ENCODE results near the gene SLC22A23. TPM values are rescaled to one million over a fixed set of nuclear protein-coding genes. Genes with fewer than 3 reads are reported as not detected.

The SLC22A23 gene
- total RNA-seq, 4 donors from 2014 or later, result 16.6 to 21.8 (median 17.6) TPM

- TF ChIP-seq CTCF (IDR thresholded peaks at IDR 0.05) (no peak), POLR2A (IDR thresholded peaks at IDR 0.05) (no peak)
- no peaks in the 10 kb centered on the region for H3K9me3 ChIP-seq
- DNase-seq, result no peak
- H3K4me1 ChIP-seq, result peaks cover 0 to 9% of the 10 kb centered on the region in 2 donors
- 85 to 94% methylated on average over 5 of the region's 5 CpGs for WGBS, 2 donors
- no peaks in the 10 kb centered on the region for H3K36me3 ChIP-seq
- no peaks in the 10 kb centered on the region for H3K27me3 ChIP-seq
- intact Hi-C loops (cut with DNase I), result no loop called here
- H3K4me3 ChIP-seq (replicated peaks in 1 of 3), result no peak overlapping the region
- no peak overlapping the region for H3K27ac ChIP-seq
These were observed 16.9 kb upstream of the SLC22A23 start for GRCh38 chr6:3473773-3474172.

GRCh38 chr6:3471711-3472110 is 14.9 kb upstream of the SLC22A23 start:
- no peaks in the 10 kb centered on the region for H3K27me3 ChIP-seq
- TF ChIP-seq POLR2A (IDR thresholded peaks at IDR 0.05), result no peak
- no peak for TF ChIP-seq CTCF (IDR thresholded peaks at IDR 0.05)
- 73 to 77% methylated on average over 3 of the region's 3 CpGs for WGBS, 2 donors

GRCh38 chr6:3471286-3471685 is 14.4 kb upstream of the SLC22A23 start:
- no peaks in the 10 kb centered on the region for H3K36me3 ChIP-seq
- no peaks in the 10 kb centered on the region for H3K27me3 ChIP-seq
- no peak overlapping the region for H3K27ac ChIP-seq
- H3K9me3 ChIP-seq, result no peaks in the 10 kb centered on the region
- no peak for DNase-seq
- no peak overlapping the region for H3K4me3 ChIP-seq (replicated peaks in 1 of 3)
- intact Hi-C loops (cut with DNase I), result no loop called here
- TF ChIP-seq CTCF (IDR thresholded peaks at IDR 0.05) (no peak), POLR2A (IDR thresholded peaks at IDR 0.05) (no peak)
- peaks cover 0 to 9% of the 10 kb centered on the region in 2 donors for H3K4me1 ChIP-seq
- 91 to 95% methylated on average over 5 of the region's 5 CpGs for WGBS, 2 donors

More at GRCh38 chr6:3471711-3472110, 14.9 kb upstream of the SLC22A23 start:
- H3K27ac ChIP-seq, result no peak overlapping the region
- no peak overlapping the region for H3K4me3 ChIP-seq (replicated peaks in 1 of 3)
- no peaks in the 10 kb centered on the region for H3K9me3 ChIP-seq
- H3K4me1 ChIP-seq, result peaks cover 0 to 9% of the 10 kb centered on the region in 2 donors
- no peaks in the 10 kb centered on the region for H3K36me3 ChIP-seq
- no peak for DNase-seq
- intact Hi-C loops (cut with DNase I), result no loop called here

GRCh38 chr6:3468585-3468984 is 11.7 kb upstream of the SLC22A23 start:
- intact Hi-C loops (cut with DNase I), result no loop called here
- H3K36me3 ChIP-seq, result no peaks in the 10 kb centered on the region
- H3K4me3 ChIP-seq (replicated peaks in 1 of 3), result no peak overlapping the region
- TF ChIP-seq POLR2A (IDR thresholded peaks at IDR 0.05) (no peak), CTCF (IDR thresholded peaks at IDR 0.05) (no peak)
- no peaks in the 10 kb centered on the region for H3K27me3 ChIP-seq
- H3K4me1 ChIP-seq, result peaks cover 0 to 9% of the 10 kb centered on the region in 2 donors
- no peaks in the 10 kb centered on the region for H3K9me3 ChIP-seq
- DNase-seq, result no peak
- no peak overlapping the region for H3K27ac ChIP-seq
- 90 to 93% methylated on average over 9 of the region's 9 CpGs for WGBS, 2 donors

GRCh38 chr6:3467996-3468395 is 11.1 kb upstream of the SLC22A23 start:
- WGBS, 2 donors, result 47 to 50% methylated on average over 1 of the region's 1 CpG
- intact Hi-C loops (cut with DNase I), result no loop called here
- no peak for TF ChIP-seq CTCF (IDR thresholded peaks at IDR 0.05)
- no peak for TF ChIP-seq POLR2A (IDR thresholded peaks at IDR 0.05)
- Histone ChIP-seq H3K27ac (no peak overlapping the region), H3K9me3 (no peaks in the 10 kb centered on the region), H3K4me1 (peaks cover 0 to 6% of the 10 kb centered on the region in 2 donors), H3K36me3 (no peaks in the 10 kb centered on the region), H3K27me3 (no peaks in the 10 kb centered on the region), H3K4me3 (replicated peaks in 1 of 3) (no peak overlapping the region)
- no peak for DNase-seq
